PC-9 (cell line): ENCODE results near the gene MMAA.

ENCODE experiments used
- EZH2 ChIP-seq: fragments of 200-600 bp; sonication (generic); IDR thresholded peaks from 2 replicates; pipeline ENCODE4 v1.8.0; 2017; ENCODE audit warnings: antibody characterized with exemption, low read depth
- TF ChIP-seq, protein P1 (sequence below): fragments of 200-600 bp; sonication (generic); conservative IDR thresholded peaks from 2 replicates; pipeline ENCODE4 v1.6.1; 2017; ENCODE audit warnings: mixed run types, antibody characterized with exemption, mild to moderate bottlenecking, moderate library complexity

DNA sequence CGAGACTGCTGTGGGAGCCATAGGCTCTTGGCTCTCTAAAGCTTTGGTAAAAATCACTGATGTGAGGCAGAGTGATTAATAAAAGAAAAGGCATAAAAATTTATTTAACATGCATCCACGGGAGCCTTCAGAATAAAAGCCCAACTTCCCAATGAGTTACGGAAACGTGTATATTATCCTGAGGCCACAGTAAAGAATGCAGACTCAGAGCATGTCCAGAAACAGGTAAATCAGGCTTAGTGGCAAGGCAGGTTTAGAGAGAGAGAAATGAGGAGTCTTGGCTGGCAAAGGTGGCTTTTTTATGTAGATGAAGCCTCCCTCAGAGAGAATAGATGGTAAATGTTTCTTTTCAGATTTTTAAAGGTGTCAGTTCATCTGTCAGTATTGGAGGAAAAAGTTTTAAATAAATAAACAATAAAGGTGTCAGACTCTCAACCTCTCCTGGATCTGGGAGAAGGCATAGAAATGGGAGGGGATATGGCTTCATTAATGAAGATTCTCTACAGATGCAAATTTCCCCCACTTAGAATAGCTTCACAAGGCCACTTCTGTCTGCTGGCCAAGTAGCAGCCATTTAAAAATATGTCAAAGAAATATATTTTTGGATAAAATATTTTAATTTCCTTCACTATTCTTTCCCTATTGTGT, 84.8 kb downstream of the MMAA start:
- TF ChIP-seq, protein P1, sequence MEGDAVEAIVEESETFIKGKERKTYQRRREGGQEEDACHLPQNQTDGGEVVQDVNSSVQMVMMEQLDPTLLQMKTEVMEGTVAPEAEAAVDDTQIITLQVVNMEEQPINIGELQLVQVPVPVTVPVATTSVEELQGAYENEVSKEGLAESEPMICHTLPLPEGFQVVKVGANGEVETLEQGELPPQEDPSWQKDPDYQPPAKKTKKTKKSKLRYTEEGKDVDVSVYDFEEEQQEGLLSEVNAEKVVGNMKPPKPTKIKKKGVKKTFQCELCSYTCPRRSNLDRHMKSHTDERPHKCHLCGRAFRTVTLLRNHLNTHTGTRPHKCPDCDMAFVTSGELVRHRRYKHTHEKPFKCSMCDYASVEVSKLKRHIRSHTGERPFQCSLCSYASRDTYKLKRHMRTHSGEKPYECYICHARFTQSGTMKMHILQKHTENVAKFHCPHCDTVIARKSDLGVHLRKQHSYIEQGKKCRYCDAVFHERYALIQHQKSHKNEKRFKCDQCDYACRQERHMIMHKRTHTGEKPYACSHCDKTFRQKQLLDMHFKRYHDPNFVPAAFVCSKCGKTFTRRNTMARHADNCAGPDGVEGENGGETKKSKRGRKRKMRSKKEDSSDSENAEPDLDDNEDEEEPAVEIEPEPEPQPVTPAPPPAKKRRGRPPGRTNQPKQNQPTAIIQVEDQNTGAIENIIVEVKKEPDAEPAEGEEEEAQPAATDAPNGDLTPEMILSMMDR: no peak
- no peak for TF ChIP-seq EZH2
